K562 (cell line): Measurements from ENCODE around the gene DYNC2H1. TPM values are rescaled to one million over a fixed set of nuclear protein-coding genes. Genes with fewer than 3 reads are reported as not detected.

Experiments
- C11orf30 ChIP-seq: fragments of 450-650 bp; IDR thresholded peaks from 2 replicates; pipeline ENCODE4 v1.6.1; 2016; ENCODE audit warnings: low read depth, mild to moderate bottlenecking
- CEBPG ChIP-seq, 3 experiments: fragments of 200-800 bp in 1 of 3; sonication (Bioruptor generic) in 1 of 3; sonication (generic) in 1 of 3; formaldehyde crosslinking in 1 of 3; IDR thresholded peaks in 2 of 3; conservative IDR thresholded peaks in 1 of 3; 2 replicates each; pipeline versions ENCODE4 v1.6.1 to v1.8.0; 2016 to 2022; ENCODE audit warnings: missing compliant biosample characterization in 2 of 3, missing genetic modification characterization in 2 of 3, mild to moderate bottlenecking in 1 of 3, missing genetic modification reagents in 1 of 3
- DMBX1 ChIP-seq: fragments of 250-450 bp; sonication (Bioruptor Pico); IDR thresholded peaks from 2 replicates; pipeline ENCODE4 v1.8.0; 2022; ENCODE audit warnings: inconsistent platforms, mild to moderate bottlenecking, moderate library complexity, borderline replicate concordance
- EP300 ChIP-seq: IDR thresholded peaks from 2 replicates; pipeline ENCODE4 v1.6.1; 2012; ENCODE audit warnings: low read length, improper control_type of control experiment
- GTF2E2 ChIP-seq: fragments of 200-800 bp; sonication (Bioruptor generic); IDR thresholded peaks from 2 replicates; pipeline ENCODE4 v1.6.1; 2016; ENCODE audit warnings: missing genetic modification characterization, missing compliant biosample characterization
- HDAC6 ChIP-seq: IDR thresholded peaks from 2 replicates; pipeline ENCODE4 v1.6.1; 2012; ENCODE audit warnings: low read depth, mild to moderate bottlenecking, control low read depth, inconsistent platforms, low read length, moderate library complexity
- HDAC8 ChIP-seq: fragments of 450-650 bp; IDR thresholded peaks from 2 replicates; pipeline ENCODE4 v1.6.1; 2016; ENCODE audit warnings: mild to moderate bottlenecking, missing genetic modification characterization, moderate library complexity, missing compliant biosample characterization
- MAZ ChIP-seq, 2 experiments: fragments of 450-650 bp in 1 of 2; sonication (generic) in 1 of 2; formaldehyde crosslinking; IDR thresholded peaks in 1 of 2; conservative IDR thresholded peaks in 1 of 2; 2 replicates each; pipeline versions ENCODE4 v1.4.0 to v1.5.0; 2020; ENCODE audit warnings: mild to moderate bottlenecking in 1 of 2, missing genetic modification reagents in 1 of 2
- MLX ChIP-seq, 2 experiments: fragments of 450-650 bp in 1 of 2; sonication (generic) in 1 of 2; formaldehyde crosslinking; conservative IDR thresholded peaks; 2 replicates each; pipeline versions ENCODE4 v1.4.0 to v1.8.1; 2020 to 2022; ENCODE audit warnings: mild to moderate bottlenecking in 1 of 2, missing genetic modification reagents in 1 of 2
- MYNN ChIP-seq, 2 experiments: sonication (generic); formaldehyde crosslinking in 1 of 2; IDR thresholded peaks; 2 replicates each; pipeline versions ENCODE4 v1.5.0 to v1.6.1; 2016 to 2020; ENCODE audit warnings: antibody characterized with exemption in 1 of 2, missing genetic modification reagents in 1 of 2
- RERE ChIP-seq: sonication (generic); formaldehyde crosslinking; IDR thresholded peaks from 2 replicates; pipeline ENCODE4 v1.8.0; 2023; ENCODE audit warnings: missing genetic modification reagents, mild to moderate bottlenecking, borderline replicate concordance
- RFX1 ChIP-seq: fragments of 450-650 bp; IDR thresholded peaks from 2 replicates; pipeline ENCODE4 v1.6.1; 2016; ENCODE audit warnings: mild to moderate bottlenecking, moderate library complexity
- RNF2 ChIP-seq: sonication (generic); IDR thresholded peaks from 2 replicates; pipeline ENCODE4 v1.6.1; 2016
- SMARCC2 ChIP-seq: fragments of 450-650 bp; IDR thresholded peaks from 2 replicates; pipeline ENCODE4 v1.6.1; 2017; ENCODE audit warnings: antibody characterized with exemption, moderate library complexity, mild to moderate bottlenecking, low read depth
- TGIF2 ChIP-seq: sonication (generic); formaldehyde crosslinking; IDR thresholded peaks from 2 replicates; pipeline ENCODE4 v1.8.1; 2022; ENCODE audit warnings: mild to moderate bottlenecking, missing genetic modification reagents, moderate library complexity
- THRA ChIP-seq: fragments of 450-650 bp; IDR thresholded peaks from 2 replicates; pipeline ENCODE4 v1.6.1; 2017; ENCODE audit warnings: mild to moderate bottlenecking, moderate library complexity
- ZNF551 ChIP-seq: fragments of 250-450 bp; sonication (Bioruptor Pico); IDR thresholded peaks from 2 replicates; pipeline ENCODE4 v1.5.0; 2021; ENCODE audit warnings: mild to moderate bottlenecking, moderate library complexity
- ZNF586 ChIP-seq: fragments of 450-650 bp; formaldehyde crosslinking; conservative IDR thresholded peaks from 2 replicates; pipeline ENCODE4 v1.4.0; 2020; ENCODE audit warnings: mild to moderate bottlenecking, moderate library complexity
- ZNF830 ChIP-seq: fragments of 250-450 bp; sonication (Bioruptor Pico); IDR thresholded peaks from 2 replicates; pipeline ENCODE4 v1.5.0; 2021; ENCODE audit warnings: mild to moderate bottlenecking
- polyA plus RNA-seq, 8 experiments: library from polyadenylated mRNA; depleted of rRNA in 4 of 8; stranded (reverse) in 5 of 8; unstranded in 3 of 8; fragments of >200 nt; fragmentation: Nextera tagmentation in 2 of 8; fragmentation: Illumina TruSeq in 1 of 8; extraction: Ambion mirVana in 2 of 8; extraction: Trizol in 1 of 8; gene quantifications; 2 replicates each; pipeline versions ENCODE4 v1.2.1 to v1.2.3, GENCODE V29; 2011 to 2014; ENCODE audit warnings: inconsistent platforms in 1 of 8, missing spikeins in 1 of 8
- total RNA-seq, 7 experiments: library from RNA; depleted of rRNA in 6 of 7; stranded (reverse); fragments of >200 nt in 6 of 7; fragmentation: Illumina TruSeq in 2 of 7; extraction: Trizol in 2 of 7; gene quantifications; 2 replicates each; pipeline versions ENCODE4 v1.2.1 to v1.2.3, GENCODE V29; 2011 to 2021; ENCODE audit warnings: low replicate concordance in 1 of 7

DYNC2H1 gene
- total and polyA plus RNA-seq, 9 of the 15 experiments (the other 6 are each of a cell fraction or from before 2014, with no cell fraction given), result 0.08 to 0.64 (median 0.20) TPM

- TF ChIP-seq RERE (CRISPR knock-in tag) (no peak), HDAC6 (no peak), RFX1 (peak; percentile 97), THRA (no peak), CEBPG (CRISPR knock-in tag; IDR thresholded peaks at IDR 0.05) (peak; percentile 75), CEBPG (tag; conservative IDR thresholded peaks at IDR 0.05 in 1 of 2, IDR thresholded peaks at IDR 0.05 in 1 of 2) (peak; percentile 63 to 80), MAZ (CRISPR knock-in tag; conservative IDR thresholded peaks at IDR 0.05 in 1 of 2, IDR thresholded peaks at IDR 0.05 in 1 of 2) (peak in 1 of 2 experiments; percentile 50; a peak in 2 of 4 replicates), MYNN (IDR thresholded peaks at IDR 0.05) (peak; percentile 99), MYNN (CRISPR knock-in tag; IDR thresholded peaks at IDR 0.05) (peak; percentile 94), EP300 (no peak), C11orf30 (no peak), RNF2 (no peak), HDAC8 (tag) (no peak), DMBX1 (no peak), ZNF830 (no peak), ZNF551 (no peak), SMARCC2 (no peak), ZNF586 (CRISPR knock-in tag) (no peak), TGIF2 (CRISPR knock-in tag) (no peak), MLX (CRISPR knock-in tag; conservative IDR thresholded peaks at IDR 0.05) (no peak), GTF2E2 (tag) (no peak)
Measured at GRCh38 chr11:103108933-103109817, at the start of gene DYNC2H1 (continued).
